Astrocyte of the spinal cord (primary cell): Measurements from ENCODE around the gene NEXMIF.

Experiments used
- DNase-seq: peaks from one replicate; pipeline ENCODE4 v3.0.0; 2011; ENCODE audit warnings: low read depth, low spot score
- H3K4me3 ChIP-seq: 2 replicates; pipeline ENCODE4 v1.5.1; 2011; ENCODE audit warnings: low read depth, mild to moderate bottlenecking, low read length, moderate library complexity
- CTCF ChIP-seq: IDR thresholded peaks from 2 replicates; pipeline ENCODE4 v1.5.1; 2012; ENCODE audit warnings: low read depth, mild to moderate bottlenecking, low read length, inconsistent platforms
- in situ Hi-C: cut with HindIII; loops from 2 replicates; pipeline ENCODE4 v1.10.0; 2017; ENCODE audit warnings: low sequenced_read_pairs

Gene NEXMIF

DNA sequence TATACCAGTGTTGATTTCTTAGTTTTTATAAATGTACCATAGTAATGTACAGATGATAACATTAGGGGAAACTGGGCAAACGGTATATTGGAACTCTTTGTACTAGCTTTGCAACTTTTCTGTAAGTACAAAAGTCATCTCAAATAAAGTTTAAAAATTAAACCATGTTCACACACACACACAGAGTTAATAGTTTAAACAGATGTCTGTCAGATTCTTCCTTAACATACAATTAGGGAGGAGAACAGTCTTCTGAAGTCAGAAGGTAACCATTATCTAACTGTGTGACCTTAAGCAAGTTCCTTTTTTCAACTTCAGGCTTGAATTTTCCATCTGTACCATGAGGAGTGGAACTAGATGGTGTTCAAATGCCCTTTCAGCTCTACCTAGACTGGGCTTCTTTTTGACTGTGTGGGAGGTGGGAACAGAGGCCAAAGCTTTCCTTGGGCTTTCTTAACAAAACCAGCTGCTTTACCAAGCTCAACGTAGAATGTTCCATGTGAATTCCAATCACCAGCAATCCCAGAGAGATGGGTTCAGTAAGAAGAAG is 127.8 kb downstream of the NEXMIF start:
- in situ Hi-C loops = no loop called here
- no peak overlapping the region for H3K4me3 ChIP-seq
- DNase-seq = no peak
- no peak for TF ChIP-seq CTCF

DNA sequence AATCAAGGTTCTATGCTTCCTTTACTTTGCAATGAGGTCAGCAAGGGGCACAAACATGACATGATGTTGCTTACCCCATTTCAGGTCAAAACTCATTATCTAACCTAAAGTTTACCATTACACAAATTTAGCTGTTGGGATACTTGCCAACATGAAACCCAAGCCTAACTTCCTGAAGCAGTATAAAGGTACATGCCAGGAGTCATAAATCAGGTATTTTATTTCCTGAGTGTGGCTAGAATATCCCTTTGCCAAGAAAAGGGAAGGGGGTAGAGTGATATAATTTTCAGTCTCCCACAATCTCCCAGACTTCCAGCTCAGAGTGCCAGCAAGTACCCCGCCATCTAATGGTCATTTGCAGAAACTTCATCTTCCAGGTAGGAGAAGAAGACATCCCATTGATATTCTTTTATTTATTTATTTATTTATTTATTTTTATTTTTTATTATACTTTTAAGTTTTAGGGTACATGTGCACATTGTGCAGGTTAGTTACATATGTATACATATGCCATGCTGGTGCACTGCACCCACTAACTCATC is 136.6 kb downstream of the NEXMIF start:
- in situ Hi-C loops = no loop called here
- DNase-seq = no peak
- no peak overlapping the region for H3K4me3 ChIP-seq
- no peak for TF ChIP-seq CTCF

DNA sequence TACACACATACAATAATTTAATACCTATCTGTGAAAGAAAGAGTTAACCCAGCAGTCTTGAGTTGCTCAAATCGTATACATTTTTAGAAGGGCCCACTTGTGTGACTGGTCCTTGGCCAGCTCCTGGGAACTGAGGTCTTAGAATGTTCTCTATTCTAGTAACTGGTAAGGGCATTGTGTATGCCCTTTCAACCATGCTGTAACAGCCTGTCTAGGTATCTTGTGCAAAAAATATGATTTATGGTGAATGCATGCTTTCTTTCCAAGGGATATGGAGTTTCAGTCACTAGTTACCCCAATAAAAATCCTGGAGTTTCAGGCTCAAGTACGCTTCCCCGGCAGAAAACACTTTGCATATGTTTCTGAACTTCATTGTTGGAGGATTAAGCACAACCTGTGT is 140.6 kb downstream of the NEXMIF start:
- no peak for DNase-seq
- no peak overlapping the region for H3K4me3 ChIP-seq
- TF ChIP-seq CTCF = no peak
- in situ Hi-C loops = no loop called here

DNA sequence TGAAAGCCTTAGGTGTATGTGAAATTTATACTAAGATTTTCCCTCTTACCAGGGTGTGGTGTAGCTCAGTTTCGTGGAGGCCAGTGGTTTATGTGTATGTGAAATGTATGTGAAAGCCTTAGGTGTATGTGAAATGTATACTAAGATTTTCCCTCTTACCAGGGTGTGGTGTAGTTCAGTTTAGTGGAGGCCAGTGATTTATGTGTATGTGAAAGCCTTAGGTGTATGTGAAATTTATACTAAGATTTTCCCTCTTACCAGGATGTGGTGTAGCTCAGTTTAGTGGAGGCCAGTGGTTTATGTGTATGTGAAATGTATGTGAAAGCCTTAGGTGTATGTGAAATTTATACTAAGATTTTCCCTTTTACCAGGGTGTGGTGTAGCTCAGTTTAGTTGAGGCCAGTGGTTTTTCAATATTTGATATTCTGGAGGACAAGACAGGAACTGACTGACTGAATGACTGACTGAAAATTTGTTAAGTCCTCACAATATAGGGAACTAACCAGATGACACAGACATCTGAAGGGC is 143.7 kb downstream of the NEXMIF start:
- DNase-seq = no peak
- in situ Hi-C loops = no loop called here
- TF ChIP-seq CTCF = no peak

GRCh38 chrX:74779175-74779574 is 146.1 kb downstream of the NEXMIF start:
- in situ Hi-C loops = no loop called here
- no peak overlapping the region for H3K4me3 ChIP-seq
- DNase-seq = no peak
- TF ChIP-seq CTCF = no peak

More for the DNA sequence above, 143.7 kb downstream of the NEXMIF start:
- H3K4me3 ChIP-seq = no peak overlapping the region

DNA sequence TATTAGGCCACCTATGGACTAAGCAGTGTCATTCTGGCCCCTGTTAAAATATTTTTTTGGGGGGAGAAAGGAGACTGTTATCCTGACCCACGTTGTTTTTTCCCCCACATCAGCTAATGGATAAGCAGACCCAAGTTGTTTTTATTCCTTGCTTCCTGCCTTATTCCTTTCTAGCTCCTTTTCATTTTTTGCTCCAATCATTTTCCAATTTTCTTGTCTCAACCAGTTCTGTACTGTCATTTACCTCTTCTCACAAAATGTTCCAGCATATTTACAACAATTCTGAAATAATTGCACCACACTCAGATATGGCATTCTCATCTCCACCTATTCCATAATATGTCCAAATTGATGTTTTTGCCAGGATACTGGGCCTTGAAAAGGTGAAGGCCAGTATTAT is 150.3 kb downstream of the NEXMIF start:
- TF ChIP-seq CTCF = no peak
- no peak for DNase-seq
- in situ Hi-C loops = no loop called here
- no peak overlapping the region for H3K4me3 ChIP-seq
